Epithelial cell of proximal tubule (primary cell): Measurements from ENCODE around the gene SLAMF1. TPM values are rescaled to one million over a fixed set of nuclear protein-coding genes. Genes with fewer than 3 reads are reported as not detected.
"Not testable (repeated sequence)": the region's sequence is repeated elsewhere in the genome, so short reads cannot be mapped to it uniquely, and the experiment has no call there.

ENCODE experiments used
- DNase-seq: peaks from one replicate; pipeline ENCODE4 v3.0.0-alpha.2; 2011; ENCODE audit warnings: low read depth
- H3K4me3 ChIP-seq: 2 replicates; pipeline ENCODE4 v1.5.1; 2011; ENCODE audit warnings: low read depth, mild to moderate bottlenecking, low read length
- CTCF ChIP-seq: conservative IDR thresholded peaks from 2 replicates; pipeline ENCODE4 v1.5.1; 2012; ENCODE audit warnings: low read depth, mild to moderate bottlenecking, low read length
- total RNA-seq: library from RNA; depleted of rRNA; stranded (reverse); fragments of >200 nt; gene quantifications from 2 replicates; pipeline ENCODE4 v1.2.3, GENCODE V29; 2015

SLAMF1 gene
- total RNA-seq, 1 donor from 2014 or later = not detected

DNA sequence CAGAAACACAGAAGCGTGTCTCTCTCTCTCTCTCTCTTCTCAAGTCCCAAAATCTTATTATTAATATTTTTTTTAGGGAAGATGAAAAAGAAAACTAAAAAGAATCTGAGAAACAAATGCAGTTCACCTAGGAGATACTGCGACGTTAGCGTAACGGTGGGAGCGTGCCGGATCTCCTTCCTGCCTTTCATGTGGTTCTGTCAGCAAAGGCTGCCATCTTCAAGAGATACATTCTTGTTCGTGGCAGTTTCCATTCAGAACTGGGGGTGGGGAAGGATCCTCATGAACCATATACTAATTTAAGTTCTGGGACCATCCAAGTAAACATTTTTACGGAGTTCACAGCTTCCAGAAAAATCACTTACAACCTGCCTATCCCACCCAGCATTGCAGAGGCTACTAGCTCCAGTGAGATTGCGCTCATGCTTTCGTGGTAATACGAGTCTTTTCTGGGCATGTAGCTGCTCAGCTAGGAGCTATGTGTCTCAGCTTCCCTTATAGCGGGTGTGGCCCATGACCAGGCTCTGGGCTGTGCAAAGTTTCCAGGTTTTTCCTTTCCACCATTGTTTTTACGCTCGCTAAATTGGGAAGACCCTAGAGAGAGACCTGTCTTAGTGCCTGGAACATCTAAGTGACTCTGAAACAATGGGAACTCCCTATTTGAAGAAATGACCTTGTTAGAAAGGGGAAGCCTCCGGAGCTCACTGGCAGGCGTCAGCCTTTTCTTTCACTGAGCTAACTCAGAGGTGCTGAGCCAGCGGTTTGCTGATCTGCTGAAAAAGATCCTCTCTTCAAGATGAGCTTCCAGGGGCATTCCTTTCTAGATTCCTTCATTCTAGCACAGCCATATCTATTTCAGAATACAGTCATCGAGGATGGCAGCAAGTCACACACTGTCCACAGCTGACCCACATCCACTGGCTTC is 17.3 kb downstream of the SLAMF1 start:
- H3K4me3 ChIP-seq = no peak overlapping the region
- no peak for TF ChIP-seq CTCF
- no peak for DNase-seq

DNA sequence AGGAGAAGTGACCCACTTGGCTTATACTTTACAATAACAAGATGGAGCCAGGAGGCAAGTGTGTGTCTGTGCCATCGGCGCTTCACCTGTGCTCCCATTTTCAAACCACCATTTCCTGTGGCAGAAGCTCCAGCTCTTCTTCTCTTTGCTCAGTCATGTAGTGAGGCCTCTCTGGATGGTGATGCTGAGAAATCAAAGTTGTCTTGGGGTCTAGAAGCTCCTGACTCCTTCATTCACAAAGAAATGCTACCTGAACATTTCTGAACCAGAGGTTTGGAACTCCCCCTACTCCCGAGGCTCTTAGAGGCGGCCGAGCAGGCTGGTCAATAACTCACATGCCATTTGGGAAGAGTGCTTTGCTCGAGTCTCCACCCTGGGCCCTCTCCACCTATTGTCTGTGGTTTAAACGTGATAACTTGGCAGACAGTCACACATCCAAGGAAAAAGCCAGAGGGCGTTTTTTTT is 18.0 kb downstream of the SLAMF1 start:
- no peak for DNase-seq
- no peak overlapping the region for H3K4me3 ChIP-seq
- no peak for TF ChIP-seq CTCF

- H3K4me3 ChIP-seq, DNase-seq: not testable (repeated sequence)
These were observed 19.1 kb downstream of the SLAMF1 start for GRCh38 chr1:160627677-160628289.

DNA sequence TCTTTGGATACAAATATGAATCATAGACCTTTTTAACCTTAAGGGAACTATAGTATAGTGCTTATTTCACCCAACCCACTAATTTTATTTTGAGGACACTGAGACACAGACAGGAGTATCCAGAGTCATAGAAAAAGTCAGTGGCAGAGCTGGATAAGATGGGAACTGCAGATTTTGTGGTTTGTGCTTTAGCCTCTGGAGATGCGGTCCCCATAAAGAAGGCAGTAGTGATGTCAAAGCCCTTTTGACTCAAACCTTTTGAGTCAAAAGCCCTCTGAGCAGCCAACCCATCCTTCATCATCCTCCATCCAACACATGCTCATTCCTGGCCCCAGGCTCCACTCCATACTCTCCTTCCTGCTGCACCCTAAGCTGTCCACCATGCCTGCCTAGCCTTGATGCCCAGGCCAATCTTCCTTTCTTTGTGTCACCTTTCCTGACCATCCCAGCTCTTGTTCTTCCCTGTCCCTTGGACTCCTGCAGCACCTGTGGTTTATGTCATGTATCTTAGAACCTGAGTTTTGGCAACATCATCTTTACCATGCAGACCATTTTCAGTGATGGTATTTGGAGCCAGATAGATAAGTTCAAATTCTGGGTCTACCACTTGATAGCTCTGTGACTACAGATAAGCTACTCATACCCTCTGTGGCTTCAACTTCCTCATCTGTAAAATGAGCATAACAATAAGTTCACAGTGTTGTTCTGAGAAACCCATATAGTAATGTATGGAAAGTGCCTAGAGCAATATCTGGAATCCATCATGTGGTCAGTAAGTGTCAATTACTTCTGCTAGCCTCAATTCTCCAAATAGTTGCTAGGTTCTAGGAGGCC is 20.1 kb downstream of the SLAMF1 start:
- no peak for DNase-seq
- no peak overlapping the region for H3K4me3 ChIP-seq
- no peak for TF ChIP-seq CTCF

- DNase-seq = no peak
- no peak for TF ChIP-seq CTCF
These were observed 20.9 kb downstream of the SLAMF1 start for GRCh38 chr1:160625725-160626498.

DNA sequence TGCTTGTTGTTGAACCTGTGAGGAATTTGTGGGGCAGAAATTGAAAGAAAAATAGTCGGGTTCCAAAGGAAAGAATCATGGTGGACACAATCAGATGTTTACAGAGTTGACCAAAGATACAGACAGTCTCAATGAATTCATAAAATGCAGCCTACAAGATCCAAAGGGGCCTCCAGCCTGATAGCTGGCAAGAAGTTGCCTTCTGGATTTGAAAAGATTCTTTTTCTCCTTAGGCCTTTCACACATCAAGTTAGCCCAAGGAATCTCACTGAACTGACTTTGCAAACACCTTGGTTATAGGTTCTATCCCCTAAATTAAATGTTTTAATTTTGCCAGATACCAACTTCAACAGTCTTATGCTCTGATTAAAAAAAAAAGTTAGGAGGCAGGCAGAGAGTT is 21.5 kb downstream of the SLAMF1 start:
- no peak for TF ChIP-seq CTCF
- DNase-seq = no peak
- H3K4me3 ChIP-seq = no peak overlapping the region

More at GRCh38 chr1:160625725-160626498, 20.9 kb downstream of the SLAMF1 start:
- no peak overlapping the region for H3K4me3 ChIP-seq
